ENCODE results near the gene DLK1.

GRCh38 chr14:100784523-100785337, 58.0 kb downstream of the DLK1 start:
- no peak for TF ChIP-seq CTCF (IDR thresholded peaks at IDR 0.05)
- TF ChIP-seq POLR2A (IDR thresholded peaks at IDR 0.05) = no peak

Measured in lower leg skin (tissue), 3 donors.